ENCODE results near the gene CTSD.

Gene CTSD

GRCh38 chr11:1740786-1741530, 22.8 kb downstream of the CTSD start:
- Histone ChIP-seq H3K4me1 (ENCODE audit: insufficient read depth, poor library complexity, severe bottlenecking) (no peaks in the 10 kb centered on the region), H3K36me3 (ENCODE audit: low read depth) (no peaks in the 10 kb centered on the region), H3K27me3 (ENCODE audit: insufficient read depth, poor library complexity, severe bottlenecking) (no peaks in the 10 kb centered on the region), H3K27ac (ENCODE audit: poor library complexity, severe bottlenecking) (no peak overlapping the region), H3K9me3 (ENCODE audit: severe bottlenecking) (no peaks in the 10 kb centered on the region), H3K4me3 (ENCODE audit: severe bottlenecking) (no peak overlapping the region)
- TF ChIP-seq CTCF (IDR thresholded peaks at IDR 0.05; ENCODE audit: poor library complexity, severe bottlenecking): no peak
- ATAC-seq (ENCODE audit: low read depth) (no peak), DNase-seq (ENCODE audit: low spot score) (no peak)

- no peaks in the 10 kb centered on the region for H3K4me1 ChIP-seq (ENCODE audit: insufficient read depth, poor library complexity, severe bottlenecking)
- DNase-seq (ENCODE audit: low spot score) (no peak), ATAC-seq (ENCODE audit: low read depth) (no peak)
- H3K27me3 ChIP-seq (ENCODE audit: insufficient read depth, poor library complexity, severe bottlenecking): no peaks in the 10 kb centered on the region
- H3K9me3 ChIP-seq (ENCODE audit: severe bottlenecking): no peaks in the 10 kb centered on the region
- H3K4me3 ChIP-seq (ENCODE audit: severe bottlenecking): no peak overlapping the region
- no peaks in the 10 kb centered on the region for H3K36me3 ChIP-seq (ENCODE audit: low read depth)
- TF ChIP-seq CTCF (IDR thresholded peaks at IDR 0.05; ENCODE audit: poor library complexity, severe bottlenecking): no peak
- H3K27ac ChIP-seq (ENCODE audit: poor library complexity, severe bottlenecking): no peak overlapping the region
These were observed 24.2 kb downstream of the CTSD start for GRCh38 chr11:1739576-1739975.

- DNase-seq (ENCODE audit: low spot score): peak; percentile 23
- Histone ChIP-seq H3K4me1 (ENCODE audit: insufficient read depth, poor library complexity, severe bottlenecking) (no peaks in the 10 kb centered on the region), H3K36me3 (ENCODE audit: low read depth) (no peaks in the 10 kb centered on the region), H3K4me3 (ENCODE audit: severe bottlenecking) (no peak overlapping the region), H3K27me3 (ENCODE audit: insufficient read depth, poor library complexity, severe bottlenecking) (no peaks in the 10 kb centered on the region), H3K27ac (ENCODE audit: poor library complexity, severe bottlenecking) (no peak overlapping the region), H3K9me3 (ENCODE audit: severe bottlenecking) (no peaks in the 10 kb centered on the region)
- ATAC-seq (ENCODE audit: low read depth): no peak
- no peak for TF ChIP-seq CTCF (IDR thresholded peaks at IDR 0.05; ENCODE audit: poor library complexity, severe bottlenecking)
These were observed 25.3 kb downstream of the CTSD start for GRCh38 chr11:1738380-1738779.

- ATAC-seq (ENCODE audit: low read depth) (no peak), DNase-seq (ENCODE audit: low spot score) (peak; percentile 16)
- Histone ChIP-seq H3K4me3 (ENCODE audit: severe bottlenecking) (no peak overlapping the region), H3K36me3 (ENCODE audit: low read depth) (no peaks in the 10 kb centered on the region), H3K27ac (ENCODE audit: poor library complexity, severe bottlenecking) (no peak overlapping the region), H3K4me1 (ENCODE audit: insufficient read depth, poor library complexity, severe bottlenecking) (no peaks in the 10 kb centered on the region), H3K27me3 (ENCODE audit: insufficient read depth, poor library complexity, severe bottlenecking) (no peaks in the 10 kb centered on the region), H3K9me3 (ENCODE audit: severe bottlenecking) (no peaks in the 10 kb centered on the region)
- no peak for TF ChIP-seq CTCF (IDR thresholded peaks at IDR 0.05; ENCODE audit: poor library complexity, severe bottlenecking)
These were observed 26.5 kb downstream of the CTSD start for GRCh38 chr11:1737080-1737757.

Data from RWPE2 (cell line).